ENCODE measurements around the gene SHROOM4. TPM values are rescaled to one million over a fixed set of nuclear protein-coding genes. Genes with fewer than 3 reads are reported as not detected.

The SHROOM4 gene
- total and polyA plus RNA-seq, 2 experiments from 2014 or later: 1.9 to 8.5 TPM

DNA sequence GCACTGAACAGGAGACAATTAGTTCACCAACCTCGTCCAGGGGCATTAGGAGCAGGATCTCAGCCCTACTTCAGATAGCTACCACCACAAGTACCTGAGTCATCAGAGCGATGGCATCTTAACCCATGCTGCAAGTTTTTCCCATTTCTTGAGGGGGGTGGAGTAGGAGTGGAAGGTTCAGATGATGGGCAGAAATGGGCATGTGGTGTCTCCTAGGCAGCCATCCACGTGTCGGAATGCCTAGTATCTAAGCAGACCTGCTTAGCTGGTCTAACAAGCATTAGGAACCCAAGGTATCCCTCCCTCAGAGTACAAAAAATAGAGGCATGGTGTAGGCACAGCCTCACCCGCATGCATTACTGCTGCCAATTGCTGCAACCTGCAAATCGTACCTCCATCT lies 184.2 kb downstream of the SHROOM4 start:
- DNase-seq (ENCODE audit: low spot score) (no peak), ATAC-seq (no peak)
- Histone ChIP-seq H3K36me3 (ENCODE audit: insufficient read depth) (no peaks in the 10 kb centered on the region), H3K27me3 (ENCODE audit: insufficient read depth) (no peaks in the 10 kb centered on the region), H3K9me2 (ENCODE audit: insufficient read depth) (no peaks in the 10 kb centered on the region), H4K20me1 (replicated peaks; ENCODE audit: insufficient read depth) (no peaks in the 10 kb centered on the region), H3K4me3 (no peak overlapping the region), H3K79me2 (replicated peaks; ENCODE audit: insufficient read depth) (no peaks in the 10 kb centered on the region), H3K27ac (ENCODE audit: low read depth) (no peak overlapping the region), H3F3A (replicated peaks; ENCODE audit: low read depth) (no peaks in the 10 kb centered on the region), H3K4me1 (ENCODE audit: insufficient read depth) (no peaks in the 10 kb centered on the region), H3K4me2 (no peak overlapping the region), H2AFZ (no peak overlapping the region)
- no peak for TF ChIP-seq ZNF114 (CRISPR knock-in tag; IDR thresholded peaks at IDR 0.05)
- TF ChIP-seq EZH2phosphoT487 (IDR thresholded peaks at IDR 0.05; ENCODE audit: unreplicated experiment): no peak
- TF ChIP-seq, protein P1, sequence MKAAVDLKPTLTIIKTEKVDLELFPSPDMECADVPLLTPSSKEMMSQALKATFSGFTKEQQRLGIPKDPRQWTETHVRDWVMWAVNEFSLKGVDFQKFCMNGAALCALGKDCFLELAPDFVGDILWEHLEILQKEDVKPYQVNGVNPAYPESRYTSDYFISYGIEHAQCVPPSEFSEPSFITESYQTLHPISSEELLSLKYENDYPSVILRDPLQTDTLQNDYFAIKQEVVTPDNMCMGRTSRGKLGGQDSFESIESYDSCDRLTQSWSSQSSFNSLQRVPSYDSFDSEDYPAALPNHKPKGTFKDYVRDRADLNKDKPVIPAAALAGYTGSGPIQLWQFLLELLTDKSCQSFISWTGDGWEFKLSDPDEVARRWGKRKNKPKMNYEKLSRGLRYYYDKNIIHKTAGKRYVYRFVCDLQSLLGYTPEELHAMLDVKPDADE (IDR thresholded peaks at IDR 0.05): no peak
- no peak for TF ChIP-seq JUNB (IDR thresholded peaks at IDR 0.05; ENCODE audit: unreplicated experiment)
- TF ChIP-seq CREB1 (CRISPR knock-in tag; IDR thresholded peaks at IDR 0.05; ENCODE audit: low read depth): no peak
- no peak for TF ChIP-seq ZNF462 (CRISPR knock-in tag; IDR thresholded peaks at IDR 0.05)
- TF ChIP-seq, protein P2, sequence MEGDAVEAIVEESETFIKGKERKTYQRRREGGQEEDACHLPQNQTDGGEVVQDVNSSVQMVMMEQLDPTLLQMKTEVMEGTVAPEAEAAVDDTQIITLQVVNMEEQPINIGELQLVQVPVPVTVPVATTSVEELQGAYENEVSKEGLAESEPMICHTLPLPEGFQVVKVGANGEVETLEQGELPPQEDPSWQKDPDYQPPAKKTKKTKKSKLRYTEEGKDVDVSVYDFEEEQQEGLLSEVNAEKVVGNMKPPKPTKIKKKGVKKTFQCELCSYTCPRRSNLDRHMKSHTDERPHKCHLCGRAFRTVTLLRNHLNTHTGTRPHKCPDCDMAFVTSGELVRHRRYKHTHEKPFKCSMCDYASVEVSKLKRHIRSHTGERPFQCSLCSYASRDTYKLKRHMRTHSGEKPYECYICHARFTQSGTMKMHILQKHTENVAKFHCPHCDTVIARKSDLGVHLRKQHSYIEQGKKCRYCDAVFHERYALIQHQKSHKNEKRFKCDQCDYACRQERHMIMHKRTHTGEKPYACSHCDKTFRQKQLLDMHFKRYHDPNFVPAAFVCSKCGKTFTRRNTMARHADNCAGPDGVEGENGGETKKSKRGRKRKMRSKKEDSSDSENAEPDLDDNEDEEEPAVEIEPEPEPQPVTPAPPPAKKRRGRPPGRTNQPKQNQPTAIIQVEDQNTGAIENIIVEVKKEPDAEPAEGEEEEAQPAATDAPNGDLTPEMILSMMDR (conservative IDR thresholded peaks at IDR 0.05; ENCODE audit: low read depth in 2 of 2): no peak
- TF ChIP-seq REST (IDR thresholded peaks at IDR 0.05; ENCODE audit: unreplicated experiment): no peak
- TF ChIP-seq POLR2AphosphoS5 (IDR thresholded peaks at IDR 0.05; ENCODE audit: low read depth): no peak
- no peak for TF ChIP-seq EZH2 (IDR thresholded peaks at IDR 0.05; ENCODE audit: low read depth, unreplicated experiment)
- no peak for TF ChIP-seq STAT1 (IDR thresholded peaks at IDR 0.05; ENCODE audit: unreplicated experiment)
- no peak for TF ChIP-seq ZNF331 (CRISPR knock-in tag; IDR thresholded peaks at IDR 0.05; ENCODE audit: low read depth)
- no peak for TF ChIP-seq NANOG (IDR thresholded peaks at IDR 0.05; ENCODE audit: borderline replicate concordance)
- Mint-ChIP-seq H3K9me3 (no peaks in the 10 kb centered on the region), H3K4me3 (no peak overlapping the region), H3K27ac (no peak overlapping the region), H3K4me1 (peaks cover 12% of the 10 kb centered on the region; the same call in 2 of the 3 replicates), H3K36me3 (ENCODE audit: low read depth) (peaks cover 5% of the 10 kb centered on the region; the same call in 2 of the 3 replicates), H3K27me3 (ENCODE audit: insufficient read depth, low read depth, poor library complexity) (no peaks in the 10 kb centered on the region)
